OCI-LY1 (cell line): Measurements from ENCODE around the gene MDN1.

Experiments used
- H2AFZ ChIP-seq: fragments of 200-600 bp; sonication (generic), shearing (Covaris generic); 2 replicates; pipeline ENCODE4 v1.6.0; 2014; ENCODE audit warnings: antibody characterized with exemption, mild to moderate bottlenecking, low read length
- H3F3A ChIP-seq: fragments of 200-600 bp; sonication (generic), shearing (Covaris generic); 2 replicates; pipeline ENCODE4 v1.6.0; 2014; ENCODE audit warnings: mild to moderate bottlenecking, antibody characterized with exemption, low read length, moderate library complexity; ENCODE audit not compliant: insufficient read depth
- H3K27ac ChIP-seq: fragments of 200-600 bp; sonication (generic); 2 replicates; pipeline ENCODE4 v1.5.1; 2014; ENCODE audit warnings: low read length, mixed run types, mild to moderate bottlenecking, low read depth; ENCODE audit not compliant: poor library complexity, severe bottlenecking
- H3K27me3 ChIP-seq: fragments of 200-600 bp; sonication (generic); 2 replicates; pipeline ENCODE4 v1.6.0; 2014; ENCODE audit warnings: antibody characterized with exemption, mild to moderate bottlenecking, low read length, moderate library complexity; ENCODE audit not compliant: insufficient read depth
- H3K36me3 ChIP-seq: fragments of 200-600 bp; sonication (generic); 2 replicates; pipeline ENCODE4 v1.6.1; 2014; ENCODE audit warnings: mild to moderate bottlenecking, antibody characterized with exemption, low read length, moderate library complexity, mixed read lengths; ENCODE audit not compliant: insufficient read depth
- H3K4me1 ChIP-seq: fragments of 200-600 bp; sonication (generic); 2 replicates; pipeline ENCODE4 v1.5.1; 2014; ENCODE audit warnings: mild to moderate bottlenecking, low read length, moderate library complexity; ENCODE audit not compliant: insufficient read depth, severe bottlenecking
- H3K4me2 ChIP-seq: fragments of 200-600 bp; sonication (generic), shearing (Covaris generic); 2 replicates; pipeline ENCODE4 v1.6.1; 2014; ENCODE audit warnings: low read length
- H3K4me3 ChIP-seq: fragments of 200-600 bp; sonication (generic); 2 replicates; pipeline ENCODE4 v1.5.1; 2014; ENCODE audit warnings: low read length, low read depth, mild to moderate bottlenecking, mixed read lengths; ENCODE audit not compliant: poor library complexity, severe bottlenecking
- H3K79me2 ChIP-seq: fragments of 200-600 bp; shearing (Covaris generic); 2 replicates; pipeline ENCODE4 v1.6.1; 2016; ENCODE audit warnings: mixed run types, low read length, mixed read lengths; ENCODE audit not compliant: insufficient read depth
- H3K9ac ChIP-seq: fragments of 200-600 bp; sonication (generic), shearing (Covaris generic); 2 replicates; pipeline ENCODE4 v1.6.1; 2014; ENCODE audit warnings: mild to moderate bottlenecking, low read length, mixed read lengths
- H3K9me2 ChIP-seq: fragments of 200-600 bp; sonication (generic), shearing (Covaris generic); 2 replicates; pipeline ENCODE4 v1.6.1; 2014; ENCODE audit warnings: low read depth, mild to moderate bottlenecking, low read length, mixed read lengths
- H3K9me3 ChIP-seq: fragments of 200-600 bp; shearing (Covaris generic); 2 replicates; pipeline ENCODE4 v1.6.1; 2014; ENCODE audit warnings: low read length, mixed read lengths
- H4K20me1 ChIP-seq: fragments of 200-600 bp; sonication (generic), shearing (Covaris generic); 2 replicates; pipeline ENCODE4 v1.6.0; 2016; ENCODE audit warnings: mild to moderate bottlenecking, low read length; ENCODE audit not compliant: insufficient read depth
- CTCF ChIP-seq: fragments of 200-600 bp; sonication (generic), shearing (Covaris generic); IDR thresholded peaks from 2 replicates; pipeline ENCODE4 v1.5.1; 2017; ENCODE audit warnings: mild to moderate bottlenecking, antibody characterized with exemption, low read length, moderate library complexity, mixed read lengths
- EZH2 ChIP-seq: fragments of 200-600 bp; sonication (generic), shearing (Covaris generic); IDR thresholded peaks from 2 replicates; pipeline ENCODE4 v1.8.0; 2017; ENCODE audit warnings: borderline replicate concordance, mixed run types, mild to moderate bottlenecking, antibody characterized with exemption, low read length, moderate library complexity, mixed read lengths

The MDN1 gene

GRCh38 chr6:89782222-89782621, 37.4 kb downstream of the MDN1 start:
- Histone ChIP-seq H3K27ac (no peak overlapping the region), H3K4me2 (no peak overlapping the region), H4K20me1 (no peaks in the 10 kb centered on the region), H3K36me3 (peaks cover 88% of the 10 kb centered on the region), H3K27me3 (no peaks in the 10 kb centered on the region), H3K9me2 (no peaks in the 10 kb centered on the region), H3K9ac (no peak overlapping the region), H3K9me3 (peaks cover 4% of the 10 kb centered on the region; the same call in 1 of the 2 replicates), H3K4me1 (no peaks in the 10 kb centered on the region), H3K79me2 (no peaks in the 10 kb centered on the region), H2AFZ (no peak overlapping the region), H3K4me3 (no peak overlapping the region), H3F3A (no peaks in the 10 kb centered on the region)
- TF ChIP-seq CTCF (no peak), EZH2 (no peak)

DNA sequence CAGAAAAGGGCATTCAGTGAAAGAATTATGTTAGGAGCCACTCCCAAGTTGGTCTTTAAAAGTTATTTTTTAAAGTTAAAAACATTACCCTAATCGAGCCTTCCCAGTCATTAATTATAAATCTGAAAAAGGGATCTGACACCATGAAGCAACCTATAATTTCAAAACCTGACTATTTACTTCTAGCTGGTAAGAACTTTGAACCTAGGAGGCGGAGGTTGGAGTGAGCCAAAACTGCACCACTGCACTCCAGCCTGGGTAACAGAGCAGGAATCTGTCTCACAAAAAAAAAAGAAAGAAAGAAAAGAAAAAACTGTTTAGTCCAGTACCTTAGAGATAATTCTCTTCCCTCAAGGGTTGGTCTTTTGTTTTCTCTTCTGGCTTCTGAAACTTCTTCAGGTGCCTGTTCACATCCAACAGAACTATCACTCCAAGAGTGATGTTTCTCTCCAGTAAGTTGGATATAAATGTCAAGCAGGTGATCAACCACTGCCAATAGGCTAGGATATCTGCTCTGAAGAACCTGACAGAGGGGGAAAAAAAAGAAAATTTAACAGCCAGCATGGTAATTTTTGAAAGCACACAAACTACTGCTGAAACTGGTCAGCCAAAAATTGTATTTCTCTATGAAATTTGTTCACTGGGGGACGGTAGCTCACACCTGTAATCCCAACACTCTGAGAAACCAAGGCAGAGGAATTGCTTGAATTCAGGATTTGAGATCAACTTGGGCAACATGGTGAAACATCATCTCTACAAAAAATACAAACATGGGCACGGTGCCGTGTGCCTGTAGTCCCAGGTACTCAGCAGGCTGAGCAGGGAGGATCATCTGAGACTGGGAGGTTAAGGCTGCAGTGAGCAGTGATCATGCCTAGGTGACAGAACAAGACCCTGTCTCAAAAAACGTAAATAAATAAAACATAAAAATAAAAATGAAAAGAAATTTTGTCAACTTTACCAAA, 38.2 kb downstream of the MDN1 start:
- TF ChIP-seq CTCF (no peak), EZH2 (no peak)
- Histone ChIP-seq H3K79me2 (no peaks in the 10 kb centered on the region), H3K36me3 (peaks cover 88% of the 10 kb centered on the region)

GRCh38 chr6:89777455-89777854, 42.1 kb downstream of the MDN1 start:
- Histone ChIP-seq H3K9me2 (no peaks in the 10 kb centered on the region), H3K79me2 (no peaks in the 10 kb centered on the region), H3K4me2 (no peak overlapping the region), H3K9ac (no peak overlapping the region), H3K4me3 (no peak overlapping the region), H3K9me3 (peaks cover 4% of the 10 kb centered on the region; the same call in 1 of the 2 replicates), H3K27me3 (no peaks in the 10 kb centered on the region), H2AFZ (no peak overlapping the region), H3K27ac (no peak overlapping the region), H4K20me1 (no peaks in the 10 kb centered on the region), H3K36me3 (peaks cover 89% of the 10 kb centered on the region), H3F3A (no peaks in the 10 kb centered on the region), H3K4me1 (no peaks in the 10 kb centered on the region)
- no peak for TF ChIP-seq CTCF
- no peak for TF ChIP-seq EZH2

More for the DNA sequence above, 38.2 kb downstream of the MDN1 start:
- Histone ChIP-seq H3K4me2 (no peak overlapping the region), H3K27me3 (no peaks in the 10 kb centered on the region), H3K9me2 (no peaks in the 10 kb centered on the region), H3K27ac (no peak overlapping the region), H3K9me3 (peaks cover 4% of the 10 kb centered on the region; the same call in 1 of the 2 replicates), H3K4me3 (no peak overlapping the region), H4K20me1 (no peaks in the 10 kb centered on the region), H3F3A (no peaks in the 10 kb centered on the region), H3K4me1 (no peaks in the 10 kb centered on the region), H3K9ac (no peak overlapping the region), H2AFZ (no peak overlapping the region)
